ENCODE data around the gene DUOX1.

DNA sequence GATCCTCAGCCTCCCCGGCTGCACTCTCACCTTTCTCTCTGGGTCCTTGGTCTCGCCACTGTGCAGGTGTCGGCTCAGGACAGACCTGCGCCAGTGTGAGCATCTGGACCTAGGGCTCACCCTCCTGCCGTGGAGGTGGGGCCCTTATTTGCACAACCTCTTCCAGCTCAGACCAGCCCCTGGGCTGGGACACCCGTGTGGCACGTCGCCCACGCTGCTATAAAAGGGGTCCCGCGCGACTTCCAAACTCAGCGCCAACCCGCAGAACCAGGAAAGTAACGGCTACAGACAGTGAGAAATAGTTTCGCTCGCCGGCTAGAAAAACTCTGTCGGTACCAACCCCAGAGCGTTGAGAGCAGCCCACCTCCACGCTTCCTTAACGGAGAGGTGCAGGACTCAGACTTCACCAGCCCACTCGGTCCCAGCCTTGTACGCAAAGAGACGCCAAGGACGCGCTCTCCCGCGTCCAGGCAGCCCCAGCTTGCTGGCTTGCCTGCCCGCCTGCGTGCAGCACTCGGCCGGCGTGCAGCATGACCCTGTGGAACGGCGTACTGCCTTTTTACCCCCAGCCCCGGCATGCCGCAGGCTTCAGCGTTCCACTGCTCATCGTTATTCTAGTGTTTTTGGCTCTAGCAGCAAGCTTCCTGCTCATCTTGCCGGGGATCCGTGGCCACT is 15.6 kb upstream of the DUOX1 start, which contains the start of the genes DUOX2 and DUOXA2:
- no peak for TF ChIP-seq POLR2A (IDR thresholded peaks at IDR 0.05)
- TF ChIP-seq, protein P1, sequence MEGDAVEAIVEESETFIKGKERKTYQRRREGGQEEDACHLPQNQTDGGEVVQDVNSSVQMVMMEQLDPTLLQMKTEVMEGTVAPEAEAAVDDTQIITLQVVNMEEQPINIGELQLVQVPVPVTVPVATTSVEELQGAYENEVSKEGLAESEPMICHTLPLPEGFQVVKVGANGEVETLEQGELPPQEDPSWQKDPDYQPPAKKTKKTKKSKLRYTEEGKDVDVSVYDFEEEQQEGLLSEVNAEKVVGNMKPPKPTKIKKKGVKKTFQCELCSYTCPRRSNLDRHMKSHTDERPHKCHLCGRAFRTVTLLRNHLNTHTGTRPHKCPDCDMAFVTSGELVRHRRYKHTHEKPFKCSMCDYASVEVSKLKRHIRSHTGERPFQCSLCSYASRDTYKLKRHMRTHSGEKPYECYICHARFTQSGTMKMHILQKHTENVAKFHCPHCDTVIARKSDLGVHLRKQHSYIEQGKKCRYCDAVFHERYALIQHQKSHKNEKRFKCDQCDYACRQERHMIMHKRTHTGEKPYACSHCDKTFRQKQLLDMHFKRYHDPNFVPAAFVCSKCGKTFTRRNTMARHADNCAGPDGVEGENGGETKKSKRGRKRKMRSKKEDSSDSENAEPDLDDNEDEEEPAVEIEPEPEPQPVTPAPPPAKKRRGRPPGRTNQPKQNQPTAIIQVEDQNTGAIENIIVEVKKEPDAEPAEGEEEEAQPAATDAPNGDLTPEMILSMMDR (IDR thresholded peaks at IDR 0.05): no peak
